Fibroblast of the aortic adventitia (primary cell): ENCODE data around the gene TMA7. TPM values are rescaled to one million over a fixed set of nuclear protein-coding genes. Genes with fewer than 3 reads are reported as not detected.
A peak's percentile ranks its signal among the peaks of the same experiment; 100 is the strongest.
"Not testable (repeated sequence)": the region's sequence is repeated elsewhere in the genome, so short reads cannot be mapped to it uniquely, and the experiment has no call there.

ENCODE experiments used
- DNase-seq: peaks from one replicate; pipeline ENCODE4 v3.0.0-alpha.2; 2010; ENCODE audit warnings: low read depth
- H3K4me3 ChIP-seq: 2 replicates; pipeline ENCODE4 v1.5.1; 2011; ENCODE audit warnings: low read depth, mild to moderate bottlenecking, control low read depth, low read length, moderate library complexity
- CTCF ChIP-seq: IDR thresholded peaks from 2 replicates; pipeline ENCODE4 v1.5.1; 2011; ENCODE audit warnings: mild to moderate bottlenecking, low read length, control low read depth, inconsistent platforms; ENCODE audit not compliant: insufficient read depth
- total RNA-seq: library from RNA; depleted of rRNA; stranded (reverse); fragments of >200 nt; gene quantifications from 2 replicates; pipeline ENCODE4 v1.2.3, GENCODE V29; 2012; ENCODE audit warnings: low replicate concordance

The TMA7 gene
- total RNA-seq, 1 donor: 234 TPM

- no peak for TF ChIP-seq CTCF
- H3K4me3 ChIP-seq: peak within 1 kb of the TSS; percentile 92
- DNase-seq: peak; percentile 71
Observed at GRCh38 chr3:48446425-48447193, 6.6 kb downstream of the TMA7 start, which contains the start of gene ATRIP. Gene ATRIP, plus strand, starts transcription at chr3:48446737. Its CDS starts 109 bp downstream, at chr3:48446846.

- no peak for DNase-seq
- no peak for TF ChIP-seq CTCF
- H3K4me3 ChIP-seq: no peak overlapping the region
Observed at GRCh38 chr3:48451270-48451669, 11.2 kb downstream of the TMA7 start.

GRCh38 chr3:48456456-48456855 is 16.4 kb downstream of the TMA7 start:
- no peak for DNase-seq
- no peak for TF ChIP-seq CTCF
- no peak overlapping the region for H3K4me3 ChIP-seq

GRCh38 chr3:48459331-48459730 is 19.3 kb downstream of the TMA7 start:
- DNase-seq: no peak
- TF ChIP-seq CTCF: no peak
- H3K4me3 ChIP-seq: no peak overlapping the region

DNA sequence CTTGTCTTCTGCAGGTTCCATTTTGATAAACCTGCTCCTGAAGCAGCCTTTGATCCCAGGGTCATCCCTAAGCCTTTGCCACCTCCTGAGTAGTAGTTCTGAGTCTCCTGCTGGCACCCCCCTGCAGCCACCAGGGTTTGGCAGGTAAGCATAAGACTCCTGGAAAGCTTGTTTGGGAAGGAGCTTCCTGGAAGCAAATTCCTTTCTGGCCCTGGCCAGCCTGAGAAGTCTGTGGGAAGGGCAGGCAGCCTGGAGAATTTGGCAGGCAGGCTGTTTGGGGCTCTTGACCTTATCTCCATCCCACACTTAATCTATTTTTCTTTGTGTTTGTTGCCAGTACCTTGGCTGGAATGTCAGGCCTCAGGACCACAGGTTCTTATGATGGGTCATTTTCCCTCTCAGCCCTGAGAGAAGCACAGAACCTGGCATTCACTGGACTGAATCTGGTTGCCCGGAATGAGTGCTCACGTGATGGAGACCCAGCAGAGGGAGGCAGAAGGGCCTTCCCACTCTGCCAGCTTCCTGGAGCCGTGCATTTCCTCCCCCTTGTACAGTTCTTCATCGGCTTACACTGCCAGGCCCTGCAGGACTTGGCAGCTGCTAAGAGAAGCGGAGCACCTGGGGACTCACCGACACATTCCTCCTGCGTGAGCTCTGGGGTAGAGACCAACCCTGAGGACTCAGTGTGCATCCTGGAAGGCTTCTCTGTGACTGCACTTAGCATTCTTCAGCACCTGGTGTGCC is 19.9 kb downstream of the TMA7 start:
- DNase-seq: peak; percentile 34
- H3K4me3 ChIP-seq: no peak overlapping the region
- no peak for TF ChIP-seq CTCF

DNA sequence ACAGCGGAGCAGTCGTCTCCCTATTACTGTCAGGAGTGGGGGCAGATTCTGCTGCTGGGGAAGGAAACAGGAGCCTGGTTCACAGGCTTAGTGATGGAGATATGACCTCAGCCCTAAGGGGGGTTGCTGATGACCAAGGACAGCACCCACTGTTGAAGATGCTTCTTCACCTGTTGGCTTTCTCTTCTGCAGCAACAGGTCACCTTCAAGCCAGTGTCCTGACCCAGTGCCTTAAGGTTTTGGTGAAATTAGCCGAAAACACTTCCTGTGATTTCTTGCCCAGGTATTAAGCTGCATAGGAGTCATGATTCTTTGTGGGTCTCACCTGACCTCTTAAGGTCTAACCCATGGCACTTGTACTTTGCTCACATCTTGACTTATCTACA is 20.5 kb downstream of the TMA7 start:
- no peak overlapping the region for H3K4me3 ChIP-seq
- no peak for TF ChIP-seq CTCF
- DNase-seq: no peak

GRCh38 chr3:48461767-48462166 is 21.7 kb downstream of the TMA7 start:
- DNase-seq, H3K4me3 ChIP-seq: not testable (repeated sequence)
